GM13976 (cell line): ENCODE data around the gene PTAR1.

Experiments
- DNase-seq: peaks from one replicate; pipeline ENCODE4 v3.0.0; 2012; ENCODE audit warnings: low spot score
- in situ Hi-C: fragments of 300-500 bp; cut with MboI; formaldehyde crosslinking; loops from one replicate; pipeline ENCODE4 v1.12.0; 2022; ENCODE audit warnings: low sequenced_read_pairs, mixed read lengths, inconsistent platforms; ENCODE audit not compliant: unreplicated experiment
- TF ChIP-seq, protein P1 (sequence below): IDR thresholded peaks from 2 replicates; pipeline ENCODE4 v1.5.1; 2012; ENCODE audit warnings: borderline replicate concordance, mild to moderate bottlenecking; ENCODE audit not compliant: insufficient read depth; ENCODE audit errors: extremely low read depth, missing control alignments, control extremely low read depth

Gene PTAR1

GRCh38 chr9:69715825-69716224 lies 44.0 kb downstream of the PTAR1 start:
- in situ Hi-C loops: no loop called here
- DNase-seq: no peak
- TF ChIP-seq, protein P1, sequence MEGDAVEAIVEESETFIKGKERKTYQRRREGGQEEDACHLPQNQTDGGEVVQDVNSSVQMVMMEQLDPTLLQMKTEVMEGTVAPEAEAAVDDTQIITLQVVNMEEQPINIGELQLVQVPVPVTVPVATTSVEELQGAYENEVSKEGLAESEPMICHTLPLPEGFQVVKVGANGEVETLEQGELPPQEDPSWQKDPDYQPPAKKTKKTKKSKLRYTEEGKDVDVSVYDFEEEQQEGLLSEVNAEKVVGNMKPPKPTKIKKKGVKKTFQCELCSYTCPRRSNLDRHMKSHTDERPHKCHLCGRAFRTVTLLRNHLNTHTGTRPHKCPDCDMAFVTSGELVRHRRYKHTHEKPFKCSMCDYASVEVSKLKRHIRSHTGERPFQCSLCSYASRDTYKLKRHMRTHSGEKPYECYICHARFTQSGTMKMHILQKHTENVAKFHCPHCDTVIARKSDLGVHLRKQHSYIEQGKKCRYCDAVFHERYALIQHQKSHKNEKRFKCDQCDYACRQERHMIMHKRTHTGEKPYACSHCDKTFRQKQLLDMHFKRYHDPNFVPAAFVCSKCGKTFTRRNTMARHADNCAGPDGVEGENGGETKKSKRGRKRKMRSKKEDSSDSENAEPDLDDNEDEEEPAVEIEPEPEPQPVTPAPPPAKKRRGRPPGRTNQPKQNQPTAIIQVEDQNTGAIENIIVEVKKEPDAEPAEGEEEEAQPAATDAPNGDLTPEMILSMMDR: no peak

GRCh38 chr9:69715096-69715495 lies 44.7 kb downstream of the PTAR1 start:
- DNase-seq: no peak
- TF ChIP-seq, protein P1: no peak
- in situ Hi-C loops: no loop called here

DNA sequence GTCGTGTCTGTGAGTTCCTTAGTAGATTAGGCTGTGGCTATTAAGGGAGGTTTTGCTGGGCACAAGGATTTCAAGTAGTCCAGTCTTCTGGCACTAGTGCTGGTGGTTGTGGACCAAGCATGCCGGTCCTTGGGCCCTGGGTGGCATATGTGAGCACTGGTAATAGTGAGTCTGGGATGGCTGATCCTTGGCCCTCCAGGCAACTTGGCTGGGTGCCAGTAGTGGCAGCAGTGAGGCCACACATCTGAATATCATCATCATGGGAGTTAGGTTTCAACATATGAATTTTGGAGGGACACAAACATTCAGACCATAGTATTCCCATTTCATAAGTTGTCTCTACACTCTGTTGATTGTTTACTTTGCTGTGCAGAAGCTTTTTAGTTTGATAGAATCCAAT lies 62.3 kb downstream of the PTAR1 start:
- TF ChIP-seq, protein P1: no peak
- no peak for DNase-seq
- in situ Hi-C loops: no loop called here

DNA sequence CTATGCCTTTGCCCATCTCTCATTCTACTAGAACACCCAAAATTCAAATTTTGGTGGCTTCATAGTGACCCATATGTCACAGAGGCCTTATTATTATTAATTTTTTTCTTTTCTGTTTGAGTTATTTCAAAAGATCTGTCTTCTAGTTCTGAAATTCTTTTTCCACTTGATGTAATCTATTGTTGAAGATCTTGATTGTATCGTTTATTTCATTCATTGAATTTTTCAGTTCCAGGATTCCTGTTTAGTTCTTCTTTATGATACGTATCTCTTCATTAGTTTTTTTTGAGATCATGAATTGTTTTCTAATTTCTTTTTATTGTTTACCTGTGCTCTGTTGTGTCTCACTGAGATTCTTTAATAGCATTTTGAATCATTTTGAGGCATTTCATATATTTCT lies 63.0 kb downstream of the PTAR1 start:
- no peak for DNase-seq
- TF ChIP-seq, protein P1: no peak
- in situ Hi-C loops: no loop called here

- in situ Hi-C loops: no loop called here
- TF ChIP-seq, protein P1: no peak
- DNase-seq: no peak
These were observed 69.7 kb downstream of the PTAR1 start for GRCh38 chr9:69689991-69690538.

DNA sequence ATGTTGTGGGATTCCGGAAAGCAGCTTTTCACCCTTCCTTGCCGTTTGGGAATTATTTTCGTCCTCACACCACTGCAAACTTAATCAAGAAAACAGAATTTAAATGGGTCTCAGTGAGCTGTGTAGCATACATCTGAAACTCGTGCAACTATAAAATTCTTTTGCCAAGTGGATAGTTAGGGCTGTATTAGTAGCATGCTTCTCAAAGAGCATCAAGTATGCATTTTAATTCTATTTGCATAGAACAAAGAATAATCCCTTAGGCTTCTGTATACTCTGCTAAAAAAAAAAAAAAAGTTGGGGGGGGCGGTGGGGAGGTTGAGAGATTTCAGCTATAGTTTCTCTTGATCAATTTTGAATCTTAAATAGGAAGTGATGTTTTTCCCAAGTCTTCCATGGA lies 75.9 kb downstream of the PTAR1 start:
- TF ChIP-seq, protein P1: no peak
- DNase-seq: no peak
- in situ Hi-C loops: no loop called here
